ENCODE measurements around the gene RAB3C.
"Not testable (repeated sequence)": the region's sequence is repeated elsewhere in the genome, so short reads cannot be mapped to it uniquely, and the experiment has no call there.

- not testable (repeated sequence) for TF ChIP-seq CTCF, POLR2A (IDR thresholded peaks at IDR 0.05)
Measured at GRCh38 chr5:58699088-58699761, 116.3 kb downstream of the RAB3C start.
